Medulla oblongata (tissue), 1 donor: Measurements from ENCODE around the gene S100Z.
"Not testable (repeated sequence)": the region's sequence is repeated elsewhere in the genome, so short reads cannot be mapped to it uniquely, and the experiment has no call there.

ENCODE experiments used
- DNase-seq: peaks from one replicate; pipeline ENCODE4 v3.0.0-alpha.2; 2015; ENCODE audit errors: extremely low spot score

Gene S100Z

GRCh38 chr5:76874088-76874581, 24.3 kb downstream of the S100Z start:
- no peak for DNase-seq

GRCh38 chr5:76888733-76889300, 39.0 kb downstream of the S100Z start:
- DNase-seq: no peak

GRCh38 chr5:76893294-76893693, 43.5 kb downstream of the S100Z start:
- no peak for DNase-seq

GRCh38 chr5:76896196-76896595, 46.4 kb downstream of the S100Z start:
- DNase-seq: no peak

- no peak for DNase-seq
Observed at GRCh38 chr5:76901522-76901921, 51.7 kb downstream of the S100Z start.

- no peak for DNase-seq
Observed at GRCh38 chr5:76908166-76908565, 58.4 kb downstream of the S100Z start.

- DNase-seq: not testable (repeated sequence)
Observed at GRCh38 chr5:76910344-76910933, 60.6 kb downstream of the S100Z start.

- not testable (repeated sequence) for DNase-seq
Observed at GRCh38 chr5:76914671-76915070, 64.9 kb downstream of the S100Z start.

GRCh38 chr5:76918539-76918938, 68.7 kb downstream of the S100Z start:
- no peak for DNase-seq

GRCh38 chr5:76920491-76920890, 70.7 kb downstream of the S100Z start:
- DNase-seq: no peak

- DNase-seq: no peak
Observed at GRCh38 chr5:76926329-76927105, 76.7 kb downstream of the S100Z start.

- DNase-seq: peak; percentile 68
Observed at GRCh38 chr5:76927961-76928360, 78.1 kb downstream of the S100Z start.

GRCh38 chr5:76930083-76930482, 80.3 kb downstream of the S100Z start:
- DNase-seq: peak; percentile 9

- DNase-seq: no peak
Observed at GRCh38 chr5:76938177-76938576, 88.4 kb downstream of the S100Z start.

- DNase-seq: no peak
Observed at GRCh38 chr5:76941000-76941399, 91.2 kb downstream of the S100Z start.

- DNase-seq: no peak
Observed at GRCh38 chr5:76941442-76941841, 91.6 kb downstream of the S100Z start.

- DNase-seq: no peak
Observed at GRCh38 chr5:76942581-76942980, 92.8 kb downstream of the S100Z start.

- DNase-seq: no peak
Observed at GRCh38 chr5:76943006-76943405, 93.2 kb downstream of the S100Z start.

- DNase-seq: no peak
Observed at GRCh38 chr5:76944638-76945037, 94.8 kb downstream of the S100Z start.

GRCh38 chr5:76945238-76945637, 95.4 kb downstream of the S100Z start:
- not testable (repeated sequence) for DNase-seq

- DNase-seq: no peak
Observed at GRCh38 chr5:76946090-76946489, 96.3 kb downstream of the S100Z start.

- DNase-seq: no peak
Observed at GRCh38 chr5:76947082-76947503, 97.3 kb downstream of the S100Z start.
